Naive thymus-derived CD4-positive, alpha-beta T cell (primary cell): ENCODE results near the gene IGHMBP2. TPM values are rescaled to one million over a fixed set of nuclear protein-coding genes. Genes with fewer than 3 reads are reported as not detected.

Source experiments
- ATAC-seq: fragments of 150-1000 bp; cut with Tn5 transposase; 2 replicates; pipeline ENCODE4 v1.10.0; 2021; ENCODE audit warnings: mild to moderate bottlenecking, moderate library complexity
- CTCF ChIA-PET: fragments of 350-600 bp; sonication (Branson Sonifier 250); formaldehyde crosslinking; loops from one replicate; lab custom pipeline; 2021; ENCODE audit warnings: antibody characterized with exemption; lab: Charles Lee
- POLR2A ChIA-PET: fragments of 350-600 bp; sonication (Branson Sonifier 250); formaldehyde crosslinking; loops from one replicate; lab custom pipeline; 2021; ENCODE audit warnings: antibody characterized with exemption, inconsistent platforms; lab: Charles Lee
- DNase-seq, 9 donors: peaks; one replicate each; pipeline versions ENCODE4 v3.0.0 to v3.0.0-alpha.2; 2020 to 2022; ENCODE audit warnings: mixed read lengths in 1 of 9
- H3K27ac ChIP-seq: one replicate; pipeline ENCODE4 v1.7.0; 2013; ENCODE audit warnings: mild to moderate bottlenecking, low read depth, low read length, moderate library complexity
- H3K27me3 ChIP-seq, 2 donors: one replicate each; pipeline ENCODE4 v1.7.0; 2013; ENCODE audit warnings: low read length in 2 of 2, mild to moderate bottlenecking in 2 of 2, moderate library complexity in 2 of 2; ENCODE audit not compliant: control insufficient read depth in 2 of 2, insufficient read depth in 2 of 2
- H3K36me3 ChIP-seq, 3 experiments: 1 replicate in 2 of 3; 2 replicates in 1 of 3; pipeline ENCODE4 v1.7.0; 2013; ENCODE audit warnings: low read length in 3 of 3, mild to moderate bottlenecking in 3 of 3, moderate library complexity in 1 of 3; ENCODE audit not compliant: insufficient read depth in 3 of 3, control insufficient read depth in 2 of 3
- H3K4me1 ChIP-seq, 2 donors: one replicate each; pipeline ENCODE4 v1.7.0; 2013; ENCODE audit warnings: low read length in 2 of 2, mild to moderate bottlenecking in 2 of 2, moderate library complexity in 1 of 2; ENCODE audit not compliant: control insufficient read depth in 2 of 2, insufficient read depth in 2 of 2
- H3K4me3 ChIP-seq: 2 replicates; pipeline ENCODE4 v1.7.0; 2013; ENCODE audit warnings: mild to moderate bottlenecking, low read length
- H3K9me3 ChIP-seq, 3 experiments: 1 replicate in 2 of 3; 2 replicates in 1 of 3; pipeline ENCODE4 v1.7.0; 2013; ENCODE audit warnings: low read length in 3 of 3; ENCODE audit not compliant: control insufficient read depth in 2 of 3
- H3K27ac Mint-ChIP-seq, 9 donors: one replicate each; pipeline ENCODE4 v1.8.0; 2020 to 2022; ENCODE audit warnings: mixed read lengths in 9 of 9, mild to moderate bottlenecking in 8 of 9, moderate library complexity in 5 of 9, inconsistent platforms in 2 of 9
- H3K27me3 Mint-ChIP-seq, 5 donors: one replicate each; pipeline ENCODE4 v1.8.0; 2021 to 2022; ENCODE audit warnings: mixed read lengths in 5 of 5, mild to moderate bottlenecking in 1 of 5
- H3K36me3 Mint-ChIP-seq, 5 donors: one replicate each; pipeline ENCODE4 v1.8.0; 2020 to 2022; ENCODE audit warnings: mixed read lengths in 5 of 5, mild to moderate bottlenecking in 3 of 5, inconsistent platforms in 1 of 5
- H3K4me1 Mint-ChIP-seq, 7 donors: one replicate each; pipeline ENCODE4 v1.8.0; 2020 to 2022; ENCODE audit warnings: mixed read lengths in 7 of 7, mild to moderate bottlenecking in 3 of 7, inconsistent platforms in 1 of 7
- H3K4me3 Mint-ChIP-seq, 10 donors: one replicate each; pipeline ENCODE4 v1.8.0; 2020 to 2022; ENCODE audit warnings: mild to moderate bottlenecking in 10 of 10, mixed read lengths in 10 of 10, moderate library complexity in 6 of 10, inconsistent platforms in 2 of 10
- H3K9me3 Mint-ChIP-seq, 11 donors: one replicate each; pipeline ENCODE4 v1.8.0; 2020 to 2022; ENCODE audit warnings: mixed read lengths in 11 of 11, mild to moderate bottlenecking in 4 of 11, inconsistent platforms in 1 of 11, moderate library complexity in 1 of 11
- intact Hi-C, 2 donors: fragments of 100-400 bp; cut with micrococcal nuclease; formaldehyde crosslinking; loops; one replicate each; pipeline ENCODE4 v1.15.1; 2023
- polyA plus RNA-seq, 2 donors: library from polyadenylated mRNA; unstranded; fragments of 300-500 nt; fragmentation: Illumina TruSeq; gene quantifications; one replicate each; pipeline ENCODE4 v1.2.3, GENCODE V29; 2021
- total RNA-seq, 6 experiments: library from RNA in 5 of 6; stranded (reverse) in 5 of 6; gene quantifications; 1 replicate in 5 of 6; 2 replicates in 1 of 6; pipeline ENCODE4 v1.2.3 and lab custom pipeline; 2021 to 2026

The IGHMBP2 gene
- total and polyA plus RNA-seq, 7 experiments from 2014 or later = 4.4 to 41.4 (median 32.2) TPM

- H3K4me3 ChIP-seq = no peak overlapping the region
- peaks cover 7 to 95% (median 11%) of the 10 kb centered on the region in 3 experiments for H3K36me3 ChIP-seq
- H3K4me3 Mint-ChIP-seq = no peak overlapping the region
- H3K9me3 ChIP-seq = peaks cover 0 to 8% (median 0%) of the 10 kb centered on the region in 3 experiments
- H3K27ac Mint-ChIP-seq = no peak overlapping the region
- H3K27ac ChIP-seq = no peak overlapping the region
- POLR2A ChIA-PET = interaction anchor here (0.6 kb wide), 1 partner anchor 141 kb away, joined by 3 read pairs; no protein-coding TSS in a partner anchor
- no peaks in the 10 kb centered on the region for H3K27me3 Mint-ChIP-seq
- intact Hi-C loops = no loop called here
- peaks cover 0 to 6% (median 0%) of the 10 kb centered on the region in 7 donors for H3K4me1 Mint-ChIP-seq
- peaks cover 6 to 25% (median 9%) of the 10 kb centered on the region in 11 donors for H3K9me3 Mint-ChIP-seq
- CTCF ChIA-PET = no interaction called here
- H3K4me1 ChIP-seq = no peaks in the 10 kb centered on the region
- H3K27me3 ChIP-seq = no peaks in the 10 kb centered on the region
- H3K36me3 Mint-ChIP-seq = peaks cover 20 to 52% (median 39%) of the 10 kb centered on the region in 5 donors
- DNase-seq = no peak
- no peak for ATAC-seq
These were observed 26.2 kb downstream of the IGHMBP2 start for GRCh38 chr11:68929706-68930570.

GRCh38 chr11:68930991-68931855, 27.5 kb downstream of the IGHMBP2 start:
- no peaks in the 10 kb centered on the region for H3K27me3 ChIP-seq
- H3K4me3 ChIP-seq = no peak overlapping the region
- H3K4me1 ChIP-seq = no peaks in the 10 kb centered on the region
- CTCF ChIA-PET = no interaction called here
- Mint-ChIP-seq H3K4me1 (peaks cover 0 to 3% (median 0%) of the 10 kb centered on the region in 7 donors), H3K9me3 (peaks cover 0 to 12% (median 2%) of the 10 kb centered on the region in 11 donors), H3K36me3 (peaks cover 15 to 44% (median 28%) of the 10 kb centered on the region in 5 donors), H3K27me3 (no peaks in the 10 kb centered on the region), H3K4me3 (no peak overlapping the region), H3K27ac (no peak overlapping the region)
- ATAC-seq = no peak
- H3K36me3 ChIP-seq = peaks cover 7 to 95% (median 11%) of the 10 kb centered on the region in 3 experiments
- POLR2A ChIA-PET = no interaction called here
- H3K9me3 ChIP-seq = no peaks in the 10 kb centered on the region
- no peak for DNase-seq
- intact Hi-C loops = no loop called here
- H3K27ac ChIP-seq = no peak overlapping the region

GRCh38 chr11:68931911-68932310, 28.2 kb downstream of the IGHMBP2 start:
- H3K36me3 Mint-ChIP-seq = peaks cover 15 to 42% (median 22%) of the 10 kb centered on the region in 5 donors
- CTCF ChIA-PET = no interaction called here
- ATAC-seq = no peak

GRCh38 chr11:68932358-68932757, 28.7 kb downstream of the IGHMBP2 start:
- Mint-ChIP-seq H3K9me3 (peaks cover 0 to under 1% (median 0%) of the 10 kb centered on the region in 11 donors), H3K4me1 (peaks cover 0 to 3% (median 0%) of the 10 kb centered on the region in 7 donors), H3K27me3 (no peaks in the 10 kb centered on the region), H3K27ac (no peak overlapping the region), H3K4me3 (no peak overlapping the region), H3K36me3 (peaks cover 11 to 42% (median 17%) of the 10 kb centered on the region in 5 donors)
- Histone ChIP-seq H3K4me3 (no peak overlapping the region), H3K9me3 (no peaks in the 10 kb centered on the region), H3K36me3 (peaks cover 5 to 95% (median 7%) of the 10 kb centered on the region in 3 experiments), H3K27ac (no peak overlapping the region), H3K4me1 (no peaks in the 10 kb centered on the region), H3K27me3 (no peaks in the 10 kb centered on the region)
- DNase-seq (no peak), ATAC-seq (no peak)
- ChIA-PET CTCF (no interaction called here), POLR2A (interaction anchor here (0.6 kb wide), 1 partner anchor 31 kb away, joined by 5 read pairs; no protein-coding TSS in a partner anchor)
- intact Hi-C loops = no loop called here

More at GRCh38 chr11:68931911-68932310, 28.2 kb downstream of the IGHMBP2 start:
- H3K4me1 ChIP-seq = no peaks in the 10 kb centered on the region
- H3K36me3 ChIP-seq = peaks cover 7 to 95% (median 10%) of the 10 kb centered on the region in 3 experiments
- no peak for DNase-seq
- peaks cover 0 to 5% (median 0%) of the 10 kb centered on the region in 11 donors for H3K9me3 Mint-ChIP-seq
- intact Hi-C loops = no loop called here
- no peaks in the 10 kb centered on the region for H3K27me3 Mint-ChIP-seq
- no peak overlapping the region for H3K27ac Mint-ChIP-seq
- no peaks in the 10 kb centered on the region for H3K27me3 ChIP-seq
- peaks cover 0 to 3% (median 0%) of the 10 kb centered on the region in 7 donors for H3K4me1 Mint-ChIP-seq
- no peak overlapping the region for H3K27ac ChIP-seq
- no peak overlapping the region for H3K4me3 ChIP-seq
- POLR2A ChIA-PET = interaction anchor here (0.6 kb wide), 1 partner anchor 32 kb away, joined by 5 read pairs; no protein-coding TSS in a partner anchor
- no peaks in the 10 kb centered on the region for H3K9me3 ChIP-seq
- no peak overlapping the region for H3K4me3 Mint-ChIP-seq

GRCh38 chr11:68932933-68933577, 29.4 kb downstream of the IGHMBP2 start:
- Histone ChIP-seq H3K36me3 (peaks cover 5 to 95% (median 6%) of the 10 kb centered on the region in 3 experiments), H3K4me1 (no peaks in the 10 kb centered on the region), H3K9me3 (no peaks in the 10 kb centered on the region), H3K4me3 (no peak overlapping the region), H3K27ac (no peak overlapping the region), H3K27me3 (no peaks in the 10 kb centered on the region)
- no peak overlapping the region for H3K27ac Mint-ChIP-seq
- peaks cover 0 to 3% (median 0%) of the 10 kb centered on the region in 7 donors for H3K4me1 Mint-ChIP-seq
- no peaks in the 10 kb centered on the region for H3K27me3 Mint-ChIP-seq
- CTCF ChIA-PET = interaction anchor here (0.6 kb wide), 1 partner anchor 101 kb away, joined by 3 read pairs; no protein-coding TSS in a partner anchor
- no peaks in the 10 kb centered on the region for H3K9me3 Mint-ChIP-seq
- H3K4me3 Mint-ChIP-seq = no peak overlapping the region
- DNase-seq (no peak), ATAC-seq (no peak)
- POLR2A ChIA-PET = no interaction called here
- H3K36me3 Mint-ChIP-seq = peaks cover 10 to 39% (median 12%) of the 10 kb centered on the region in 5 donors
- intact Hi-C loops = no loop called here
